Activated naive CD4-positive, alpha-beta T cell treated with anti-CD3 and anti-CD28 coated beads for 36 hours (primary cell): ENCODE data around the gene SERPINA5. TPM values are rescaled to one million over a fixed set of nuclear protein-coding genes. Genes with fewer than 3 reads are reported as not detected.

Source experiments
- CTCF ChIA-PET: fragments of 350-600 bp; sonication (Branson Sonifier 250); formaldehyde crosslinking; loops from one replicate; lab custom pipeline; 2021; ENCODE audit warnings: antibody characterized with exemption; lab: Charles Lee
- DNase-seq: peaks from one replicate; pipeline ENCODE4 v3.0.0-alpha.2; 2020
- H3K27ac Mint-ChIP-seq: one replicate; pipeline ENCODE4 v1.8.0; 2021; ENCODE audit warnings: mild to moderate bottlenecking, mixed read lengths
- H3K27me3 Mint-ChIP-seq: one replicate; pipeline ENCODE4 v1.8.0; 2021; ENCODE audit warnings: low read depth, mixed read lengths
- H3K36me3 Mint-ChIP-seq: one replicate; pipeline ENCODE4 v1.8.0; 2021; ENCODE audit warnings: low read depth, mixed read lengths
- H3K4me1 Mint-ChIP-seq: one replicate; pipeline ENCODE4 v1.8.0; 2021; ENCODE audit warnings: low read depth, mixed read lengths
- H3K4me3 Mint-ChIP-seq: one replicate; pipeline ENCODE4 v1.8.0; 2021; ENCODE audit warnings: mild to moderate bottlenecking, moderate library complexity, mixed read lengths
- H3K9me3 Mint-ChIP-seq: one replicate; pipeline ENCODE4 v1.8.0; 2021; ENCODE audit warnings: mixed read lengths
- intact Hi-C: fragments of 100-400 bp; cut with micrococcal nuclease; formaldehyde crosslinking; loops from one replicate; pipeline ENCODE4 v1.15.1; 2023
- total RNA-seq, 2 experiments: library from RNA; stranded (reverse); gene quantifications; one replicate each; pipeline ENCODE4 v1.2.3, GENCODE V29; 2021

Gene SERPINA5
- total RNA-seq, 2 experiments from 2014 or later = not detected

- Mint-ChIP-seq H3K27me3 (peaks cover 3% of the 10 kb centered on the region), H3K4me3 (no peak overlapping the region), H3K36me3 (no peaks in the 10 kb centered on the region), H3K9me3 (no peaks in the 10 kb centered on the region), H3K27ac (no peak overlapping the region), H3K4me1 (no peaks in the 10 kb centered on the region)
- no peak for DNase-seq
- intact Hi-C loops = no loop called here
- CTCF ChIA-PET = no interaction called here
Observed at GRCh38 chr14:94638961-94639817, 58.0 kb downstream of the SERPINA5 start.

- no peaks in the 10 kb centered on the region for H3K4me1 Mint-ChIP-seq
- H3K9me3 Mint-ChIP-seq = no peaks in the 10 kb centered on the region
- CTCF ChIA-PET = interaction anchor here (0.9 kb wide), 1 partner anchor 92 kb away, joined by 4 read pairs; no protein-coding TSS in a partner anchor
- H3K36me3 Mint-ChIP-seq = no peaks in the 10 kb centered on the region
- H3K27ac Mint-ChIP-seq = no peak overlapping the region
- H3K4me3 Mint-ChIP-seq = no peak overlapping the region
- no peak for DNase-seq
- H3K27me3 Mint-ChIP-seq = peaks cover 3% of the 10 kb centered on the region
- intact Hi-C loops = no loop called here
Observed at GRCh38 chr14:94640721-94641631, 59.8 kb downstream of the SERPINA5 start.

GRCh38 chr14:94641632-94641955 is 60.4 kb downstream of the SERPINA5 start:
- intact Hi-C loops = no loop called here

More at GRCh38 chr14:94641632-94641955, 60.4 kb downstream of the SERPINA5 start:
- peaks cover 3% of the 10 kb centered on the region for H3K27me3 Mint-ChIP-seq
- CTCF ChIA-PET = no interaction called here
- DNase-seq = no peak
- H3K4me3 Mint-ChIP-seq = no peak overlapping the region
- H3K4me1 Mint-ChIP-seq = no peaks in the 10 kb centered on the region
- no peaks in the 10 kb centered on the region for H3K36me3 Mint-ChIP-seq
- no peaks in the 10 kb centered on the region for H3K9me3 Mint-ChIP-seq
- H3K27ac Mint-ChIP-seq = no peak overlapping the region

Other genes starting within 250 kb of the SERPINA5 start
- gene SERPINA2, start 214.7 kb upstream of the SERPINA5 start, total RNA-seq = not detected
- gene SERPINA1, start 192.8 kb upstream of the SERPINA5 start, total RNA-seq = 1 to 10 TPM; 3.1 to 4.3 TPM
- not detected for gene SERPINA11, start 128.6 kb upstream of the SERPINA5 start, total RNA-seq
- gene SERPINA9, start 105.2 kb upstream of the SERPINA5 start, total RNA-seq = not detected
- not detected for gene SERPINA12, start 72.0 kb upstream of the SERPINA5 start, total RNA-seq
- gene SERPINA4, start 20.0 kb upstream of the SERPINA5 start, total RNA-seq = not detected
- gene SERPINA3, start 31.0 kb downstream of the SERPINA5 start, total RNA-seq = not detected
- not detected for gene GSC, start 188.7 kb downstream of the SERPINA5 start, total RNA-seq